HG03103 (cell line): ENCODE data around the gene RASGRP2.

ENCODE experiments used
- ATAC-seq: cut with Tn5 transposase; IDR thresholded peaks from one replicate; pipeline ENCODE4 v1.9.1; 2021; ENCODE audit warnings: low read depth; ENCODE audit not compliant: unreplicated experiment

Gene RASGRP2

GRCh38 chr11:64772303-64773018, 28.5 kb upstream of the RASGRP2 start:
- ATAC-seq, result no peak

- no peak for ATAC-seq
Observed at GRCh38 chr11:64771861-64772260, 27.9 kb upstream of the RASGRP2 start.

- ATAC-seq, result no peak
Observed at GRCh38 chr11:64770120-64770519, 26.2 kb upstream of the RASGRP2 start.

- no peak for ATAC-seq
Observed at GRCh38 chr11:64769283-64769682, 25.3 kb upstream of the RASGRP2 start.

GRCh38 chr11:64768300-64768694, 24.4 kb upstream of the RASGRP2 start:
- ATAC-seq, result no peak

GRCh38 chr11:64767344-64768299, 23.7 kb upstream of the RASGRP2 start:
- no peak for ATAC-seq

- no peak for ATAC-seq
Observed at GRCh38 chr11:64766881-64767280, 22.9 kb upstream of the RASGRP2 start.

- no peak for ATAC-seq
Observed at GRCh38 chr11:64765851-64766665, 22.1 kb upstream of the RASGRP2 start.

- no peak for ATAC-seq
Observed at GRCh38 chr11:64765291-64765850, 21.4 kb upstream of the RASGRP2 start.

GRCh38 chr11:64764753-64765152, 20.8 kb upstream of the RASGRP2 start:
- no peak for ATAC-seq

GRCh38 chr11:64764040-64764611, 20.2 kb upstream of the RASGRP2 start:
- no peak for ATAC-seq

- no peak for ATAC-seq
Observed at GRCh38 chr11:64763526-64764039, 19.6 kb upstream of the RASGRP2 start.

GRCh38 chr11:64762674-64763525, 19.0 kb upstream of the RASGRP2 start:
- ATAC-seq, result no peak

GRCh38 chr11:64762277-64762673, 18.3 kb upstream of the RASGRP2 start:
- ATAC-seq, result no peak

GRCh38 chr11:64760759-64761420, 16.9 kb upstream of the RASGRP2 start:
- ATAC-seq, result no peak

- ATAC-seq, result no peak
Observed at GRCh38 chr11:64759722-64760719, 16.1 kb upstream of the RASGRP2 start, which contains the start of gene PYGM. TSS of gene PYGM (minus strand) at chr11:64759974. CDS start at chr11:64759898, 76 bp downstream.

GRCh38 chr11:64759131-64759721, 15.3 kb upstream of the RASGRP2 start:
- ATAC-seq, result no peak
